HG03135 (cell line): ENCODE data around the gene PPFIA1.

Experiments
- ATAC-seq: cut with Tn5 transposase; IDR thresholded peaks from one replicate; pipeline ENCODE4 v1.9.1; 2021; ENCODE audit warnings: mild to moderate bottlenecking, moderate library complexity; ENCODE audit not compliant: unreplicated experiment

Gene PPFIA1

GRCh38 chr11:70409437-70409836 lies 138.9 kb downstream of the PPFIA1 start:
- ATAC-seq, result no peak

- no peak for ATAC-seq
Measured at GRCh38 chr11:70409871-70410270, 139.4 kb downstream of the PPFIA1 start.

- no peak for ATAC-seq
Measured at GRCh38 chr11:70410276-70411205, 140.1 kb downstream of the PPFIA1 start.

GRCh38 chr11:70411713-70412452 lies 141.4 kb downstream of the PPFIA1 start:
- no peak for ATAC-seq

GRCh38 chr11:70413151-70413550 lies 142.7 kb downstream of the PPFIA1 start:
- ATAC-seq, result no peak

GRCh38 chr11:70414341-70415100 lies 144.0 kb downstream of the PPFIA1 start:
- ATAC-seq, result no peak

GRCh38 chr11:70415191-70415590 lies 144.7 kb downstream of the PPFIA1 start:
- no peak for ATAC-seq

- ATAC-seq, result no peak
Measured at GRCh38 chr11:70415642-70416395, 145.3 kb downstream of the PPFIA1 start.

GRCh38 chr11:70416881-70417280 lies 146.4 kb downstream of the PPFIA1 start:
- ATAC-seq, result no peak

- ATAC-seq, result no peak
Measured at GRCh38 chr11:70418130-70418529, 147.6 kb downstream of the PPFIA1 start.

- ATAC-seq, result no peak
Measured at GRCh38 chr11:70419307-70420007, 149.0 kb downstream of the PPFIA1 start.

- no peak for ATAC-seq
Measured at GRCh38 chr11:70420008-70420464, 149.5 kb downstream of the PPFIA1 start.

GRCh38 chr11:70420496-70420895 lies 150.0 kb downstream of the PPFIA1 start:
- ATAC-seq, result no peak

- ATAC-seq, result no peak
Measured at GRCh38 chr11:70421123-70421522, 150.6 kb downstream of the PPFIA1 start.

- no peak for ATAC-seq
Measured at GRCh38 chr11:70422692-70423522, 152.4 kb downstream of the PPFIA1 start.

GRCh38 chr11:70423523-70424505 lies 153.3 kb downstream of the PPFIA1 start:
- no peak for ATAC-seq

- no peak for ATAC-seq
Measured at GRCh38 chr11:70424765-70425344, 154.4 kb downstream of the PPFIA1 start.
